GM12892 (cell line): Measurements from ENCODE around the gene IFITM10.

Source experiments
- DNase-seq: peaks from one replicate; pipeline ENCODE4 v3.0.0; 2011; ENCODE audit not compliant: insufficient read length
- FAIRE-seq: peaks from 2 replicates; lab custom pipeline; 2011; peaks lifted over from hg19 to GRCh38; lab: Jason Lieb, UNC
- POLR2A ChIP-seq: IDR thresholded peaks from 2 replicates; pipeline ENCODE4 v1.6.1; 2011; ENCODE audit warnings: low read depth, low read length, control low read depth
- POLR2AphosphoS5 ChIP-seq: IDR thresholded peaks from 2 replicates; pipeline ENCODE4 v1.6.1; 2011; ENCODE audit warnings: low read depth, low read length, control low read depth
- TAF1 ChIP-seq: IDR thresholded peaks from 2 replicates; pipeline ENCODE4 v1.6.1; 2011; ENCODE audit warnings: low read depth, mild to moderate bottlenecking, control low read depth, low read length, borderline replicate concordance

IFITM10 gene

GRCh38 chr11:1760351-1761109, 10.1 kb upstream of the IFITM10 start:
- FAIRE-seq (no peak), DNase-seq (peak; percentile 25)
- TF ChIP-seq POLR2A (no peak), TAF1 (no peak), POLR2AphosphoS5 (no peak)

- no peak for FAIRE-seq
- peak; percentile 29 for DNase-seq
These were observed 9.4 kb upstream of the IFITM10 start for GRCh38 chr11:1759851-1760220.

DNA sequence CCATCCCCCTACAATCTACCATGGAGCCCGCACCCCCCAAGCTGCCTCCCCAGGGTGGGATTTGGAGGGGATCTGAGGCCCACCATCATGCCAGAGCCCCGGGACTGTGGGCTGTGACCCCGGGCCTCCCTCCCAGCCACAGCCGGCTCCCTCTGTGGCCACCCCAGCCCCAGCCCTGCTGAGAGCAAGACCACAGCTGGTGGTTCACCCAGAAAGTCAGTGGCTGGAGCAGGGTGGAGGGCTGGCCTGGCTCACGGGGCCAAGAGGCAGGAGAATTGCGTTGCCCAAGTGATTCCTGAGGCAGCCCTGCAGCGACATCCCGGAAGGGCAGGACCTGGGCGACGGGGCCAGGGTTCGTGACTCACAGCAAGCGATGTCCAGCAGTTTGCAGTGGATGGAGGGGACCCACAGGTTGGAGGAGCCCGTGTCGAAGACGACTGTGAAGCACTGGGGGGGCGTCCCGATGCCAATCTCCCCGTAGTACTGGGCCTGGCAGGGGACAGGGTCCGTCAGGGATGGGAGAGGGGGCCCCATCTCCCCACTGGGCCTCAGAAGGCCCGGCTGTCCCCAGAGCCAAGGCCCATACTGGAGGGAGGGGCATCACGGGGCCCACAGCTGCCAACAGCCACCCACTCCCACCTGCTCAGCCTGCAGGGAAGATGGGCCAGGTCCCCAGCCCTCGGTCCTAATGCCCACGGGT, 8.9 kb upstream of the IFITM10 start:
- TF ChIP-seq TAF1 (no peak), POLR2AphosphoS5 (no peak), POLR2A (no peak)
- no peak for DNase-seq
- no peak for FAIRE-seq

More at GRCh38 chr11:1759851-1760220, 9.4 kb upstream of the IFITM10 start:
- TF ChIP-seq POLR2A = no peak
- no peak for TF ChIP-seq TAF1
- no peak for TF ChIP-seq POLR2AphosphoS5

- DNase-seq = no peak
- TF ChIP-seq POLR2A = no peak
- no peak for TF ChIP-seq POLR2AphosphoS5
- no peak for TF ChIP-seq TAF1
- FAIRE-seq = no peak
These were observed 8.3 kb upstream of the IFITM10 start for GRCh38 chr11:1758611-1759150.

GRCh38 chr11:1757861-1758610, 7.6 kb upstream of the IFITM10 start:
- peak; percentile 30 for DNase-seq
- FAIRE-seq = no peak
- TF ChIP-seq POLR2AphosphoS5 (no peak), POLR2A (no peak), TAF1 (no peak)

DNA sequence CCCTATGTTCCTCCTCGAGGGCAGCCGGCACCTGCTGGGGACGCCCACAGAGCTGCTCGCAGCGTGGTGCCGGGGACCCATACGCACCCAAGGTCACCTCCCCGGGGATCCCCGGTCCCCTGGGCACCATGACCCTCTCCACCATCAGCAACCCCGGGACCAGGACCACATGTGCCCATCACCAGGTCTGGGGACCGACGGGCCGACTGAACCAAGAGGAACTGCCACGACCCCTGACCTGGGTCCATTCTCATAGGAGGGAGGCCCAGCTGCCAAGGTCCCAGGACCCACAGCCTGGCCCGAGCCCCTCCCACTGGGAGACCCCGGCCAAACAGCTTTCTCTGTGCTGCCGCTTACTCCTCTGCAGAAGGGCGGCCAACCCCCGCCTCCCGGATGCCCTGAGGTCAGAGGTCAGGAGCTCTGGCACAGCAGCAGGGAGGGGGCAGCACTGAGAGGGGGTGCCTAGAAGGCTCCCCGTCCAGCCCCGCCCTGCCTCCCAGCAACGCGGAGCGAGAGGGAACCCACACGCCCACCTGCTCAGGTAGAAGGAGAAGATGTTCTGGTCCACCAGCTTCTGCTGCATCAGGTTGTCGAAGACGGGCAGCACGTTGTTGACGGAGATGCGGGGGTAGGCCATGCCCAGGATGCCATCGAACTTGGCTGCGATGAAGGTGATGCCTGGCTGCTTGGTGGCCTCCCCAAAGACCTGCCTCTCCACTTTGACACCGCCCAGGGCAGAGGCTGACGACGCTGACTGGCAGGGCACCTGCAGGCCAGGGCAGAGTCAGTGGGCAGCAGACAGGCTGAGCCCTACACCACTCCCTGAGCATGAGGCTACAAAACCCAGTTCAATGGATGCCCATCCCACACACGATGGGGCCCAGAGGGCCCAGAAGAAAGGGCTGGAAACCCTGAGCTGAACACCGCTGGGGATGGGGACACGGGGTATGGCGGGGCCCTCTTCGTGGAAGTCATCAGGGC, 6.7 kb upstream of the IFITM10 start:
- no peak for FAIRE-seq
- no peak for TF ChIP-seq TAF1
- no peak for TF ChIP-seq POLR2A
- no peak for TF ChIP-seq POLR2AphosphoS5

DNA sequence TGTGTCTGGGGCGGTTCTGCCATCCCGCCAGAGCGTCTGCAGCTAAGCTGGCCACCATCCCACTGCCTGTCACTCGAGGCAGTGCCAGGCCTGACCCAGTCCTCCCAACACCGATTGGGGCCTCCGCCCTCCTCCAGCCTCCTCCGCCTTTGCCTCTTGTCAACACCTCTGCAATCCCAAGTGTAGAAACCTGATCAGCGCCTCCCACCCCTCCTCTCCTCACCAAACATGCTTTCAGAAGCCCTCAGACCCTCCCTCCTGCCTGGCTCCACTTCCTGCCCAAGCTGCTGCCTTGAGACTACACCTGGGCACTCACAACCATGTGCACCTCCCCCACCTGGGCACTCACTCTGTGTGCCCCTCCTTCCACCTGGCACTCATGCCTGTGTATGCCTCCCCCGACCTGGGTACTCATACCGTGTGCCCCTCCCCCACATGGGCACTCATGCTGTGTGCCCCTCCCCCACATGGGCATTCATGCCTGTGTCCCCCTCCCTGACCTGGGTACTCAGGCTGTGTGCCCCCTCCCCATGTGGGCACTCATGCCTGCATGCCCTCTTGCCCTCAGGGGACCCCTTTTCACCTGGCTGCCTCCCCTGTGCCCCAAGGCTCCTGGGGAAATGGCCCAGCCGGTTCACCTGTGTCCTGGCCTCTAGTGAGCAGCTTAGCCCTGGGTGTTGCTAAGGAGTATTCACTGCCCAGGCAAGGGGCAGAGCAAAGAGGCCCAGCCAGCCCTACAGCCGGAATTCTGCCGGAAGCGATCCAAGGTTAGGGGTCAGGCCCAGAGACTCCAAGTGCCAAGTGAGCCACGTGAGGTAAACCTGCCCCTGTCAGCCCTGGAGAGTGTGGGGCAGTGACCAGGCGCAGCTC, 5.5 kb upstream of the IFITM10 start:
- no peak for TF ChIP-seq POLR2A
- TF ChIP-seq POLR2AphosphoS5 = no peak
- no peak for TF ChIP-seq TAF1
- DNase-seq = peak; percentile 19
- no peak for FAIRE-seq

More for the DNA sequence above, 6.7 kb upstream of the IFITM10 start:
- DNase-seq = peak; percentile 23

- FAIRE-seq = no peak
These were observed 4.9 kb upstream of the IFITM10 start for GRCh38 chr11:1755344-1755691.

GRCh38 chr11:1754376-1755150, 4.2 kb upstream of the IFITM10 start:
- TF ChIP-seq POLR2AphosphoS5 (no peak), TAF1 (no peak), POLR2A (no peak)
- FAIRE-seq = no peak
- no peak for DNase-seq

More at GRCh38 chr11:1755344-1755691, 4.9 kb upstream of the IFITM10 start:
- TF ChIP-seq TAF1 = no peak
- no peak for TF ChIP-seq POLR2AphosphoS5
- no peak for TF ChIP-seq POLR2A
- DNase-seq = no peak

DNA sequence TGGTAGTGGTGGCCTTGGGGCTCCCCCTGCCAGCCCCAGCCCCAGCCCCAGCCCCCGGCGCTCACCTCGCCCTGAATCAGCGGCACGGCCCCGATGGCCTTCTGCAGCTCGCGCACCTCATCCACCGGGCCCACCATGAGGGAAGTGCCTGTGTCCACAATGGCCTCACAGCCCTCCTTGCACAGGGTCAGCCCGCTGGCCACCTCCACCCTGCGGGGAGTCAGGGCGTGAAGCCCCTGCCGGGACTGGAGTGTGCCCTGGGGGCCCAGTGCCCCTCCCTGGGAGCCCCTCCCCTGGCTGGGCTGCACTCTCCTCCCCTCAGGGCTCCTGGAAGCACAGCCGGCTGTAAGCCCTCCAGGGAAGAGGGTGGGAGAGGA, 3.5 kb upstream of the IFITM10 start:
- DNase-seq = no peak
- FAIRE-seq = no peak
- TF ChIP-seq POLR2AphosphoS5 (no peak), POLR2A (no peak), TAF1 (no peak)
